Heart left ventricle (tissue), 16 donors: Measurements from ENCODE around the gene YIPF3. TPM values are rescaled to one million over a fixed set of nuclear protein-coding genes. Genes with fewer than 3 reads are reported as not detected.
A peak's percentile ranks its signal among the peaks of the same experiment; 100 is the strongest.

ENCODE experiments used
- ATAC-seq, 4 donors: fragments of 200-7000 bp; cut with Tn5 transposase; one replicate each; pipeline ENCODE4 v1.9.1; 2020 to 2022; ENCODE audit warnings: moderate library complexity in 4 of 4, mild to moderate bottlenecking in 3 of 4, moderate number of reproducible peaks in 1 of 4
- DNase-seq, 5 donors: peaks; one replicate each; pipeline ENCODE4 v3.0.0-alpha.2; 2020
- H3K27ac ChIP-seq, 12 donors: fragments of 200-600 bp; sonication (generic) in 4 of 12; one replicate each; pipeline versions ENCODE4 v1.5.0 to v1.8.0; 2016 to 2022; ENCODE audit warnings: mild to moderate bottlenecking in 2 of 12
- H3K27me3 ChIP-seq, 9 donors: fragments of 200-600 bp; sonication (generic) in 2 of 9; one replicate each; pipeline versions ENCODE4 v1.5.1 to v1.8.0; 2016 to 2022; ENCODE audit warnings: mild to moderate bottlenecking in 3 of 9
- H3K36me3 ChIP-seq, 9 donors: fragments of 200-600 bp; sonication (generic) in 2 of 9; one replicate each; pipeline versions ENCODE4 v1.5.0 to v1.8.0; 2018 to 2022; ENCODE audit warnings: mild to moderate bottlenecking in 2 of 9
- H3K4me1 ChIP-seq, 12 donors: fragments of 200-600 bp; sonication (generic) in 4 of 12; one replicate each; pipeline versions ENCODE4 v1.5.0 to v1.8.0; 2016 to 2022; ENCODE audit warnings: mild to moderate bottlenecking in 3 of 12
- H3K4me3 ChIP-seq, 12 donors: fragments of 200-600 bp; sonication (generic) in 4 of 12; one replicate each; pipeline versions ENCODE4 v1.5.0 to v1.8.0; 2017 to 2022; ENCODE audit warnings: mild to moderate bottlenecking in 9 of 12, moderate library complexity in 4 of 12
- H3K9me3 ChIP-seq, 12 donors: fragments of 200-600 bp; sonication (generic) in 4 of 12; one replicate each; pipeline versions ENCODE4 v1.5.0 to v1.8.0; 2016 to 2022; ENCODE audit warnings: mild to moderate bottlenecking in 1 of 12
- CTCF ChIP-seq, 12 donors: fragments of 200-600 bp; sonication (generic) in 4 of 12; IDR thresholded peaks; one replicate each; pipeline versions ENCODE4 v1.5.0 to v1.8.0; 2018 to 2022; ENCODE audit warnings: antibody characterized with exemption in 12 of 12, mild to moderate bottlenecking in 5 of 12
- POLR2A ChIP-seq, 2 donors: fragments of 450-650 bp; IDR thresholded peaks; one replicate each; pipeline ENCODE4 v1.6.1; 2017; ENCODE audit warnings: antibody characterized with exemption in 2 of 2, mild to moderate bottlenecking in 2 of 2, moderate library complexity in 2 of 2
- WGBS, 4 donors: extraction: QIAGEN DNeasy Blood & Tissue Kit in 2 of 4; methylation state at CpG; one replicate each; pipeline versions ENCODE4 v1.1.5 to v1.1.7; 2013 to 2018; 5-methylcytosine and 5-hydroxymethylcytosine counted together
- intact Hi-C, 10 donors: fragments of 100-400 bp; cut with DNase I; formaldehyde crosslinking; loops; one replicate each; pipeline versions ENCODE4 v1.11.1 to v1.14.2; 2022
- polyA plus RNA-seq, 2 donors: library from polyadenylated mRNA; stranded (reverse); fragments of 200-250 nt; gene quantifications; one replicate each; pipeline ENCODE4 v1.2.3, GENCODE V29; 2013
- total RNA-seq, 9 donors: library from RNA; depleted of rRNA in 2 of 9; stranded (reverse); fragments of >200 nt in 2 of 9; fragmentation: NEBNext Ultra II Directional in 3 of 9; extraction: Animal tissue kit (Norgen Biotek cat#: 25700) in 3 of 9; gene quantifications; one replicate each; pipeline versions ENCODE4 v1.1.0 to v1.2.4, GENCODE V29; 2016 to 2023
- donor health status: ischemic (EF 13 %, LVEDD 7.1; RV severe dilation, severe dysfunction).
- donor health status: healthy with polysubstance abuse.
- donor health status: DM: no; HTN: yes; CAD: no.
- donor health status: DM: no; HTN: no; CAD: no.
- donor health status: ischemic (EF 25% LVEDD 6.9; RV normal size, moderate dysfunction).
- donor health status: ischemic (EF 25% LVEDD 5.7; RV mildly dilated, moderate dysfunction).
- donor health status: healthy.
- donor health status: DM: yes; HTN: yes; CAD: no.
- donor health status: ischemic (EF 35%, LVEDD 5.7; RV mildly dilated, moderate dysfunction).
- donor health status: nonischemic (EF 11% LVEDD 7.7; RV severe dilation, severe dysfunction).
- donor health status: DM: yes; HTN: yes; CAD: no.
- donor health status: PGD.
- donor health status: ischemic (EF 29% LVEDD 5.4; RV normal size, mild dysfunction).
- donor health status: nonischemic (EF 23%, LVEDD 6.1; RV moderate dilation, normal function).

Gene YIPF3
- total and polyA plus RNA-seq, 11 donors: 63.4 to 132 (median 75.3) TPM

- H3K9me3 ChIP-seq: no peaks in the 10 kb centered on the region
- TF ChIP-seq POLR2A (IDR thresholded peaks at IDR 0.05): no peak
- TF ChIP-seq CTCF (IDR thresholded peaks at IDR 0.05): no peak
- ATAC-seq (no peak), DNase-seq (no peak)
- peaks cover 0 to 16% (median 0%) of the 10 kb centered on the region in 9 donors for H3K27me3 ChIP-seq
- no peak overlapping the region for H3K4me3 ChIP-seq
- WGBS, 4 donors: 89 to 98% (median 95%) methylated on average over 11 to 26 of the region's 26 CpGs
- intact Hi-C loops: loop anchor here in 9 of 10 donors (5.0 to 10.0 kb wide), 7 partner anchors 118 to 250 kb away; partner anchors contain the start of gene ZNF318 (in 4 of the 9)
- H3K4me1 ChIP-seq: peaks cover 2 to 58% (median 33%) of the 10 kb centered on the region in 12 donors
- no peak overlapping the region for H3K27ac ChIP-seq
- peaks cover 3 to 57% (median 47%) of the 10 kb centered on the region in 9 donors for H3K36me3 ChIP-seq
Measured at GRCh38 chr6:43504756-43505593, 11.8 kb downstream of the YIPF3 start.

GRCh38 chr6:43503443-43503842 is 13.3 kb downstream of the YIPF3 start:
- no peaks in the 10 kb centered on the region for H3K9me3 ChIP-seq
- peaks cover 3 to 57% (median 36%) of the 10 kb centered on the region in 12 donors for H3K4me1 ChIP-seq
- peaks cover 3 to 73% (median 63%) of the 10 kb centered on the region in 9 donors for H3K36me3 ChIP-seq
- ATAC-seq (no peak), DNase-seq (no peak)
- TF ChIP-seq POLR2A (IDR thresholded peaks at IDR 0.05): no peak
- no peak for TF ChIP-seq CTCF (IDR thresholded peaks at IDR 0.05)
- H3K27me3 ChIP-seq: peaks cover 0 to 3% (median 0%) of the 10 kb centered on the region in 9 donors
- H3K27ac ChIP-seq: peak overlapping the region in 2 of 12 donors; percentile 8 to 9
- H3K4me3 ChIP-seq: no peak overlapping the region
- WGBS, 4 donors: 92 to 96% (median 92%) methylated on average over 8 of the region's 8 CpGs
- intact Hi-C loops: loop anchor here in 6 of 10 donors (2.0 to 10.0 kb wide), 5 partner anchors 115 to 249 kb away; partner anchors contain the start of gene ZNF318 (in 1 of the 6)

GRCh38 chr6:43502666-43503065 is 14.1 kb downstream of the YIPF3 start:
- H3K27ac ChIP-seq: peak overlapping the region in 3 of 12 donors; percentile 8 to 35 (median 30)
- H3K36me3 ChIP-seq: peaks cover 3 to 80% (median 69%) of the 10 kb centered on the region in 9 donors
- H3K4me1 ChIP-seq: peaks cover 3 to 59% (median 38%) of the 10 kb centered on the region in 12 donors
- no peaks in the 10 kb centered on the region for H3K9me3 ChIP-seq
- DNase-seq: peak in 1 of 5 donors; percentile 57
- intact Hi-C loops: loop anchor here in 6 of 10 donors (2.0 to 10.0 kb wide), 5 partner anchors 114 to 248 kb away; partner anchors contain the start of gene ZNF318 (in 1 of the 6)
- ATAC-seq: peak; percentile 28 to 58 (median 40)
- 59 to 73% (median 65%) methylated on average over 3 to 4 of the region's 4 CpGs for WGBS, 4 donors
- TF ChIP-seq POLR2A (IDR thresholded peaks at IDR 0.05) (no peak), CTCF (IDR thresholded peaks at IDR 0.05) (no peak)
- no peaks in the 10 kb centered on the region for H3K27me3 ChIP-seq
- no peak overlapping the region for H3K4me3 ChIP-seq

- DNase-seq (no peak), ATAC-seq (no peak)
- peaks cover 3 to 79% (median 69%) of the 10 kb centered on the region in 9 donors for H3K36me3 ChIP-seq
- peaks cover 3 to 61% (median 36%) of the 10 kb centered on the region in 12 donors for H3K4me1 ChIP-seq
- peak overlapping the region in 8 of 12 donors; percentile 7 to 77 (median 57) for H3K27ac ChIP-seq
- intact Hi-C loops: loop anchor here in 5 of 10 donors (5.0 to 10.0 kb wide), 4 partner anchors 114 to 246 kb away; partner anchors contain the start of gene ZNF318 (in 1 of the 5)
- H3K4me3 ChIP-seq: no peak overlapping the region
- no peaks in the 10 kb centered on the region for H3K9me3 ChIP-seq
- TF ChIP-seq CTCF (IDR thresholded peaks at IDR 0.05): no peak
- TF ChIP-seq POLR2A (IDR thresholded peaks at IDR 0.05): no peak
- H3K27me3 ChIP-seq: no peaks in the 10 kb centered on the region
- 91 to 100% (median 96%) methylated on average over 3 of the region's 3 CpGs for WGBS, 4 donors
Measured at GRCh38 chr6:43500921-43501320, 15.8 kb downstream of the YIPF3 start.
